MG63 (cell line): ENCODE measurements around the gene KEAP1. TPM values are rescaled to one million over a fixed set of nuclear protein-coding genes. Genes with fewer than 3 reads are reported as not detected.
"Not testable (repeated sequence)": the region's sequence is repeated elsewhere in the genome, so short reads cannot be mapped to it uniquely, and the experiment has no call there.

Experiments
- DNase-seq: peaks from one replicate; pipeline ENCODE4 v3.0.0-alpha.2; 2020
- H3K27me3 ChIP-seq: fragments of 250-450 bp; sonication (Bioruptor Pico); 2 replicates; pipeline ENCODE4 v1.5.1; 2020; ENCODE audit warnings: mild to moderate bottlenecking, moderate library complexity
- H3K36me3 ChIP-seq: fragments of 250-450 bp; sonication (Bioruptor Pico); 2 replicates; pipeline ENCODE4 v1.5.1; 2020; ENCODE audit warnings: mild to moderate bottlenecking, moderate library complexity
- H3K4me3 ChIP-seq: fragments of 250-450 bp; sonication (Bioruptor Pico); 2 replicates; pipeline ENCODE4 v1.5.1; 2020; ENCODE audit warnings: mild to moderate bottlenecking, moderate library complexity
- H3K9me3 ChIP-seq: fragments of 250-450 bp; sonication (Bioruptor Pico); 2 replicates; pipeline ENCODE4 v1.5.1; 2020; ENCODE audit warnings: mild to moderate bottlenecking, moderate library complexity
- total RNA-seq: library from RNA; depleted of rRNA; stranded (reverse); fragments of >200 nt; shearing (Covaris generic); gene quantifications from 2 replicates; pipeline ENCODE4 v1.2.3, GENCODE V29; 2014; ENCODE audit warnings: low replicate concordance

The KEAP1 gene
- total RNA-seq, 1 experiment from 2014 or later, result 247 TPM

DNA sequence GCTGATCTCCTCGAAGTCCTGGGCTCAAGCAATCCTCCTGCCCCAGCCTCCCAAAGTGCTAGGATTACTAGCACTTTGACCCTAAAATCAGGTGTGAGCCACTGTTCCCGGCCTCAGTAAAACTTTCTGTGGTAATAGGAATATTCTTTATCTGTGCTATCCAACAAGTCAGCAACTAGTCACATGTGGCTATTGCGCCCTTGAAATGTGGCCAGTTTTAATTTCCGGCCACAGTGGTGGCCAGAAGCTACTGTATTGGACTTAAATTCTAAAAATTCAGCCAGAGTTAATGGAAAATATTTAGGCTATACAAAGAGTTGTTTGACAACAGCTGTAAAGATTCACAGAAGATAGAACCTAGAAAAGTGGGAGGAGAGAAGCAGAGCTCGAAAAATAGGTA lies 30.0 kb downstream of the KEAP1 start:
- Histone ChIP-seq H3K36me3 (peaks cover 4% of the 10 kb centered on the region; the same call in 1 of the 2 replicates), H3K27me3 (no peaks in the 10 kb centered on the region), H3K9me3 (no peaks in the 10 kb centered on the region), H3K4me3 (no peak overlapping the region)
- no peak for DNase-seq

DNA sequence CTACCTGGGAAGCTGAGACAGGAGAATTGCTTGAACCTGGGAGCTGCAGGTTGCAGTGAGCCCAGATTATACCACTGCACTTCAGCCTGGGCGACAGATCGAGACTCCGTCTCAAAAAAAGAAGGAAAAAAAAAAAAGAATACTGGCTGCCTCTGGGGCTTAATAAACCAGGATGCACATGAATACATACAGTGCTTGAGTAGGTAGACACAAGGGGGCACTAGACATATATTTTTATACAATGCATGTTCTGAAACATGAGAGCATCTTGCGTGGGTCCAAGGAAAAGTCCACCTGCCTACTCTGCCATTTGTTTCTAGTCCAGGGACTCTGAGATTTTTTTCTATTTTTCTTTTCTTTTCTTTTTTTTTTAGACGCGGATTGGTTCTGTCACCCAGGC lies 31.2 kb downstream of the KEAP1 start:
- DNase-seq, result no peak
- Histone ChIP-seq H3K27me3 (no peaks in the 10 kb centered on the region), H3K9me3 (no peaks in the 10 kb centered on the region), H3K36me3 (peaks cover 12% of the 10 kb centered on the region), H3K4me3 (no peak overlapping the region)

DNA sequence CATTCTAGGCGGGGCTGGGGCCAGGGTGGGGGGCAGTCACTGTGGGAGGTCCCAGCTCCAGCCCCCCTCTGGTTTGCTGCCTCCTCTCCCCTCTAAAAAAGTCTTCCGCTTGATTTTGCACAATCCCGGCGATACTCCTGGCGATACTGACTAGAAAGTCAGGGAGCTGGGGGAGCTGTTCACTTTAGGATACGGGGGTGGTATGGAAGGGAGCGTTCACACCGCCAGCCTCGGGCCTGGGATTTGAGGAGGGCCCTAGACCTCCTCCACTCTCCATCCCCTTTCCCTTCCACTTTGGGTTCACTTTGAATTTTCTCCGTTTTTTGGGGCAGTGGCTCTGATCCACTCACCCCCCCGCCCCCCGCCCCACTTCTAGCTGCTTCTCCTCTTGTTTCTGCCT lies 35.0 kb downstream of the KEAP1 start:
- Histone ChIP-seq H3K9me3 (no peaks in the 10 kb centered on the region), H3K36me3 (peaks cover 35% of the 10 kb centered on the region), H3K27me3 (no peaks in the 10 kb centered on the region), H3K4me3 (no peak overlapping the region)
- DNase-seq, result no peak

DNA sequence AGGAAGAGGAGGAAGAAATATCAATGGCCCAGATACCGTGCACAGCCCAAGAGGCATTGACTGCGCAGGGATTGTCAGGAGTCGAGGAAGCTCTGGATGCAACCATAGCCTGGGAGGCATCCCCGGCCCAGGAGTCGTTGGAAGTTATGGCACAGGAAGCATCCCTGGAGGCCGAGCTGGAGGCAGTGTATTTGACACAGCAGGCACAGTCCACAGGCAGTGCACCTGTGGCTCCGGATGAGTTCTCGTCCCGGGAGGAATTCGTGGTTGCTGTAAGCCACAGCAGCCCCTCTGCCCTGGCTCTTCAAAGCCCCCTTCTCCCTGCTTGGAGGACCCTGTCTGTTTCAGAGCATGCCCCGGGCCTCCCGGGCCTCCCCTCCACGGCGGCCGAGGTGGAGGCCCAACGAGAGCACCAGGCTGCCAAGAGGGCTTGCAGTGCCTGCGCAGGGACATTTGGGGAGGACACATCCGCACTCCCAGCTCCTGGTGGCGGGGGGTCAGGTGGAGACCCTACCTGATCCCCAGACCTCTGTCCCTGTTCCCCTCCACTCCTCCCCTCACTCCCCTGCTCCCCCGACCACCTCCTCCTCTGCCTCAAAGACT lies 36.0 kb downstream of the KEAP1 start:
- no peaks in the 10 kb centered on the region for H3K27me3 ChIP-seq
- peaks cover 40% of the 10 kb centered on the region for H3K36me3 ChIP-seq
- H3K4me3 ChIP-seq, result no peak overlapping the region
- no peak for DNase-seq
- no peaks in the 10 kb centered on the region for H3K9me3 ChIP-seq

DNA sequence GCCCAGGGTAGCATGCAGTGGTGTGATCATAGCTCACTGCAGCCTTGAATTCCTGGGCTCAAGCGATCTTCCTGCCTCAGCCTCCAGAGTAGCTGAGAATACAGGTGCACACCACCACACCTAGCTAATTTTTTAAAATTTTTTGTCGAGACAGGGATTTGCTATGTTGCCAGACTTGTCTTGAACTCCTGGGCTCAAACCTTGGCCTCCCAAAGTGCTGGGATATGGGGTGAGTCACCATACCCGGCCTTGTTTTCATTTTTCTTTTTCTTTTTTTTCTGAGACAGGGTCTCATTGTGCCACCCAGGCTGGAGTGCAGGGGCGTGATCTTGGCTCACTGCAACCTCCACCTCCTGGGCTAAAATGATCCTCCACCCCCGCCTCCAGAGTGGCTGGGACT lies 38.7 kb downstream of the KEAP1 start:
- Histone ChIP-seq H3K36me3 (peaks cover 45% of the 10 kb centered on the region), H3K27me3 (no peaks in the 10 kb centered on the region), H3K9me3 (no peaks in the 10 kb centered on the region), H3K4me3 (no peak overlapping the region)
- DNase-seq, result no peak

DNA sequence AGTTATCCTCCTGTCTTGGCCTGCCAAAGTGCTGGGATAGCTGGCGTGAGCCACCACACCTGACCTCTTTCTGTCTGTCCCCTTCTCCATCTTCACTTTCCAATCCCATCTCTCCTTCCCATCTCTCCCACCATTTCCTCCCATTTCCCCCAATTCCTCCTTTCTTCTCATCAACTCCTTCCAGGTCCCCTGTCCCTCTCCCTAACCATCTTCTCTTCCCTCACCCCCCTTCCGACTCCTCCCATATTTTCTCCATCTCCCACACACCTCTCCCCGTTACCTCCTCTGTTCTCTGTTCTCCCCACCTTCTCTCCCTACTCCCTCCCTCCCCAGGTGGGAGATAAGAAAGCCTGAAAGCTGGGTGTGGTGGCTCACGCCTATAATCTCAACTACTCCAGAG lies 40.6 kb downstream of the KEAP1 start:
- DNase-seq, result no peak
- Histone ChIP-seq H3K27me3 (no peaks in the 10 kb centered on the region), H3K4me3 (no peak overlapping the region), H3K9me3 (no peaks in the 10 kb centered on the region), H3K36me3 (peaks cover 48% of the 10 kb centered on the region)

DNA sequence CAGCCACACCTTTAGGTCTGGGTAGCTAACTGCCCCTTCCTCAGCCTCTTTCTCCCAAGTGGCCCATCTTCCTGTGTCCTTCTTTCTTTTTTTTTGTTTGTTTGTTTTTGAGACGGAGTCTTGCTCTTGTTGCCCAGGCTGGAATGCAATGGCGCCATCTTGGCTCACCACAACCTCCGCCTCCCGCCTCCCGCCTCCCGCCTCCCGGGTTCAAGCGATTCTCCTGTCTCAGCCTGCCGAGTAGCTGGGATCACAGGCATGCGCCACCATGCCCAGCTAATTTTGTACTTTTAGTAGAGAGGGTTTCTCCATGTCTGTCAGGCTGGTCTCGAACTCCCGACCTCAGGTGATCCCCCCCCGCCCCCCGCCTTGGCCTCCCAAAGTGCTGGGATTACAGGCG lies 41.1 kb downstream of the KEAP1 start:
- not testable (repeated sequence) for H3K9me3 ChIP-seq, H3K4me3 ChIP-seq, DNase-seq, H3K27me3 ChIP-seq
- H3K36me3 ChIP-seq, result peaks cover 44% of the 10 kb centered on the region

DNA sequence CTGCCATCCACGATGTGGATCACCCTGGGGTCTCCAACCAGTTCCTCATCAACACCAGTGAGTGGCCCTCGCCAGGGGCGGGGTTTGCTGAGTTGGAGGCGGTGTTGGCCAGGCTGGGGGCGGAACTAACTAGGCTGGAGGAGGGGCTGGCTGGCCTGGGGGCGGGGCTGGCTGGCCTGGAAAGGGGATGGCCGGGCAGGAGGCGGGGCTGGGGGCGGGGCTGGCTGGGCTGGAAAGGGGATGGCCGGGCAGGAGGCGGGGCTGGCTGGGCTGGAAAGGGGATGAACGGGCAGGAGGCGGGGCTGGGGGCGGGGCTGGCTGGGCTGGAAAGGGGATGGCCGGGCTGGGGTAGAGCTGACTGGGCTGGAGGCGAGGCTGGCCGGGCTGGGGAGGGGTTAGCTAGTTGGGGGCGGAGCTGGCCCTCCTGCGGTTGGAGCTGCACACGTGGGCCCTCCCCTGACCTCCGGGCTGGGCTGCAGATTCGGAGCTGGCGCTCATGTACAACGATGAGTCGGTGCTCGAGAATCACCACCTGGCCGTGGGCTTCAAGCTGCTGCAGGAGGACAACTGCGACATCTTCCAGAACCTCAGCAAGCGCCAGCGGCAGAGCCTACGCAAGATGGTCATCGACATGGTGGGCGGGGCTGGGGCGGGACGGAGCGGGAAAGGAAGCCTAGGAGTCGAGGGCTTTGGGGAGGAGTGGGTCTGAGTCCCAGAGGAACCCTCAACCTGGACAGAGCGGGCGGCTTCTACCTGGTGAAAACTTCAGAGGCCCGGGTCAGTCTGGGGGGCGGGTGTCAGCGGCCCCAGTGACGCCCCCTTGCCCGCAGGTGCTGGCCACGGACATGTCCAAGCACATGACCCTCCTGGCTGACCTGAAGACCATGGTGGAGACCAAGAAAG lies 41.9 kb downstream of the KEAP1 start:
- Histone ChIP-seq H3K4me3 (no peak overlapping the region), H3K27me3 (no peaks in the 10 kb centered on the region), H3K36me3 (peaks cover 42% of the 10 kb centered on the region), H3K9me3 (no peaks in the 10 kb centered on the region)
- DNase-seq, result peak; percentile 91

DNA sequence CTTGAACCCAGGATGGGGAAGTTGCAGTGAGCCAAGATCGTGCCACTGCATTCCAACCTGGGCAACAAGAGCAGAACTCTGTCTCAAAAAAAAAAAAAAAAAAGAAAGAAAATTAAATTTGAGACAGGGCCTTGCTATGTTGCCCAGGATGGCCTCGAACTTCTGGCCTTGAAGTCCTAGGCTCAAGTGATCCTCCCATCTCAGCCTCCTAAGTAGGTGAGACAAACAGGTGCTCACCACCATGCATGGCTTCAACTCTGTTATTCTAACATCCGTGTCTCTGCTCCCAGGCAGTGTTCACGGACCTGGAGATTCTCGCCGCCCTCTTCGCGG lies 42.5 kb downstream of the KEAP1 start:
- no peak overlapping the region for H3K4me3 ChIP-seq
- H3K27me3 ChIP-seq, result no peaks in the 10 kb centered on the region
- DNase-seq, result no peak
- H3K36me3 ChIP-seq, result peaks cover 42% of the 10 kb centered on the region
- H3K9me3 ChIP-seq, result no peaks in the 10 kb centered on the region

DNA sequence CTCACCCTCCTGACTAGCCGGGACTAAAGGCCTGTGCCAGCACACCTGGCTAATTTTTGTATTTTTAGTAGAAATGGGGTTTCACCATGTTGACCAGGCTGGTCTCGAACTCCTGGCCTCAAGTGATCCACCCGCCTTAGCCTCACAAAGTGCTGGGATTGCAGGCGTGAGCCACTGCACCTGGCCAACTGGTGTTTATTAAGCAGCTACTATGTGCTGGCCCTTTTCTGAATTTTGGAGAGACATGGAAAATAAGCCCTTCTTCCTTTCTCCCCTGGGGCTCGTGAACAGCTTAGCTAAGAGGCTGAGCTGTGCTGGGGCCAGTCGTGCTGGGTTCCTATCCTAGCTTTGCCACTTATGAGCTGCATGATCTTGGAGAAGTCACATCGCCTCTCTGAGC lies 44.4 kb downstream of the KEAP1 start:
- not testable (repeated sequence) for H3K27me3 ChIP-seq, H3K9me3 ChIP-seq, DNase-seq, H3K4me3 ChIP-seq
- peaks cover 32% of the 10 kb centered on the region for H3K36me3 ChIP-seq

DNA sequence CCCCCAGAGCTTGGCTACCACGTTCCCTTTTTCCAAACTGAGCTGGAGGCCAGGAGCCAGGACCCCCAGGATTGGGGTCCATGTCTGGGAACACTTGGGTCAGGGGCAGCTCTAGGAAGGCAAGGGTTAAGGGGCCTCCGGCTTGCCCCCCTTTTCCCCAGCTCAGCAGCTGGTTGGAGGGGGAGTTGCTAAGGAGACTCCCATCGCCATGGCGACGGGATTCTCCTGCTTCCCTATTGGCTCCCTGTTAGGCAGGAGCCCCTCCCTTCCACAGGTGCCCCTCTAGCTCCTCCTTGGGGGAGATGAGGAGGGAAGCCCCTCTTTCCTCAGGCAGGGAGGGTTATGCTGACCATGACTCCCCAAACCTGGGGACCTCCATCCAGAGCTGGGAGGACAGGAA lies 48.9 kb downstream of the KEAP1 start:
- DNase-seq, result peak; percentile 44
- Histone ChIP-seq H3K9me3 (no peaks in the 10 kb centered on the region), H3K4me3 (no peak overlapping the region), H3K36me3 (peaks cover 16% of the 10 kb centered on the region), H3K27me3 (no peaks in the 10 kb centered on the region)

DNA sequence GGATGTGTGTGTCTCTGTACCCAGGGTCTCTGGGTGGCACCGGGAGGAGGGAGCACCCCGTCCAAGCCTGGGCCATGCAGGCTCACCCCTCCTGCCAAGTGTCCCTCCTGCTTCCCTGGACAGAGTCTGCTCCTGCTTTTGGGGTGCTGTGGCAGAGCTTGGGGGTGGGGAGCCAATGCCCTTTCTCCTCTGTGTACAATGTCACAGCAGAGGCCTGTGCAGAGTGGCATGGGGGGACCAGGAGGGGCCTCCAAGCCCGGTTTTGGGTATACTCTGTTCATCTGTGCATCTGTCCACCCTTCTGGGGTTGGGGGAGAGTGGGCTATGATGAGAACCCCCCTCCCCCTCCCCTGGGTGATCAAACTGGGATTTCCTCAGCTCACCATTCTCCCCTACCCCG lies 49.3 kb downstream of the KEAP1 start:
- no peaks in the 10 kb centered on the region for H3K9me3 ChIP-seq
- DNase-seq, result no peak
- H3K36me3 ChIP-seq, result peaks cover 12% of the 10 kb centered on the region
- no peaks in the 10 kb centered on the region for H3K27me3 ChIP-seq
- no peak overlapping the region for H3K4me3 ChIP-seq

DNA sequence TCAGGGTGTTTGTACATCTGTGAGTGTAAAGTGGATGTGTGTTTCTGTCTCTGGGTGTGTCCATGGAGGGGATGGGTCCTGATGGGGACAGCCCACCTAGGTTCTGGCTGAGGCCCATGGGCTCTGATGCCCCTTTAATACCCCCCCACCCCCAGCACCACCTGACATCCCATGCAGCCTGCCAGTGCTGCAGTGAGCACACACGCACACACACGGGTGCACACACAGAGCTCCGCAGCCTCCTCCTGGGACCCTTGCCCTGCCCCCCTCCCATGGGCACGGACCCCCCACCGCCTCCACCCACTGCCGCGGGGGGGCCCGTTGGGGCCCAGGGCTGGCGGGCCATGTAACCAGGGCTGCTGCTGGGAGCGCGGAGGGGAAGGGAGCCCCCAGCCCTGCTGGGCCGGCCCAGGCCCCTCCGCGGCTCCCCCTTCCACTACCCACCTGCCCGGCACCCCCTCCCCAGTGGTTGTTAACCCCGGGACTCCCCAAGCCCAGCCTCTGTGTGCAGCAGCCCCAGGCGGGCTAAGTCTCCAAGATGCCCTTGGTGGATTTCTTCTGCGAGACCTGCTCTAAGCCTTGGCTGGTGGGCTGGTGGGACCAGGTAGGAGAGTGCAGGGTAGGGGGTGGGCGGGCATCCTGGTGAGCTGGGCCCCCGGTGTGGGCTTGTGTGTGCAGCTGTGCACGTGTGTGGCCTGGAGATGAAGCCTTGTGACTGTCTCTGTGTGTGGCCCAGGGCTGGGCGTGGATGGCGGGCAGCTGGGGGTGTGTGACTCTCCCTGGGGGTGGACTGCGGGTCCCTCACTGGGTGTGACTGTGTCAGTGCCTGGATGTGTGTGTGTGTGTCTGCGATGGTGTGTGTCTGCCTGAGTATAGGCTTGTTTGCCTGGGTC lies 50.2 kb downstream of the KEAP1 start:
- no peak for DNase-seq

DNA sequence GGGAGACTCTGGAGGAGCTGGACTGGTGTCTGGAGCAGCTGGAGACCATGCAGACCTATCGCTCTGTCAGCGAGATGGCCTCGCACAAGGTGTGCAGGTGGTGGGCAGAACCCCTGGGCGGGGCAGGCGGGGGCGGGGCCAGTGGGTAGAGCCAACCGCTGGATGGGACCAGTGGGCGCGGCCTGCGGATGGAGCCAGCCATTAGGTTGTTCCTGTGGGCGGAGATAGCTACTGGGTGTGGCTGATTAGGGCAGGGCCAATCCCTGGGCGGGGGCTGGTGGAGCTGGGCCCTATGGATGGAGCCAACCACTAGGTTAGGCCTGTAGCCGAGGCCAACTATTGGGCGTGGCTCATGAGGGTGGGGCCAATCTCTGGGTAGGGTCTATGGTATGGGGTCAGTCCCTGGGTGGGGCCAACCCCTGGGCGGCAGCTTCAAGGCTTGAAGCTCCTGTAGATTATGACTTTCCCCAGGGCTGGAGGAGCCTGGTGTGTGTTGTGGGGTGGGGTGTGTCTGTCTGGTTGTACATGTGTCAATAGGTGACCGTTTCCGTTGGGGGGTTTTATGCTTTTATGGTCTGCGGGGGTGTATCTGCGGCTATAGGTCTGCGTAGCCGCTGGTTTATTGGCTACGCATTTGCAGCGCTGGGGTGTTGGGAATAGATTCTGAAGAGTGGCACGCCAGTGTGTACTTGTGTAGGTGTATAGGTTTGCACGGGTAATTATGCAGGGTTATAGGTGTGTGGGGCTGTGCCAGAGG lies 52.1 kb downstream of the KEAP1 start:
- no peaks in the 10 kb centered on the region for H3K9me3 ChIP-seq
- H3K27me3 ChIP-seq, result no peaks in the 10 kb centered on the region
- H3K4me3 ChIP-seq, result no peak overlapping the region
- DNase-seq, result peak; percentile 71
- H3K36me3 ChIP-seq, result peaks cover 5% of the 10 kb centered on the region; the same call in 1 of the 2 replicates

More for the DNA sequence above, 50.2 kb downstream of the KEAP1 start:
- Histone ChIP-seq H3K9me3 (no peaks in the 10 kb centered on the region), H3K4me3 (no peak overlapping the region), H3K36me3 (peaks cover 9% of the 10 kb centered on the region; the same call in 1 of the 2 replicates), H3K27me3 (no peaks in the 10 kb centered on the region)

DNA sequence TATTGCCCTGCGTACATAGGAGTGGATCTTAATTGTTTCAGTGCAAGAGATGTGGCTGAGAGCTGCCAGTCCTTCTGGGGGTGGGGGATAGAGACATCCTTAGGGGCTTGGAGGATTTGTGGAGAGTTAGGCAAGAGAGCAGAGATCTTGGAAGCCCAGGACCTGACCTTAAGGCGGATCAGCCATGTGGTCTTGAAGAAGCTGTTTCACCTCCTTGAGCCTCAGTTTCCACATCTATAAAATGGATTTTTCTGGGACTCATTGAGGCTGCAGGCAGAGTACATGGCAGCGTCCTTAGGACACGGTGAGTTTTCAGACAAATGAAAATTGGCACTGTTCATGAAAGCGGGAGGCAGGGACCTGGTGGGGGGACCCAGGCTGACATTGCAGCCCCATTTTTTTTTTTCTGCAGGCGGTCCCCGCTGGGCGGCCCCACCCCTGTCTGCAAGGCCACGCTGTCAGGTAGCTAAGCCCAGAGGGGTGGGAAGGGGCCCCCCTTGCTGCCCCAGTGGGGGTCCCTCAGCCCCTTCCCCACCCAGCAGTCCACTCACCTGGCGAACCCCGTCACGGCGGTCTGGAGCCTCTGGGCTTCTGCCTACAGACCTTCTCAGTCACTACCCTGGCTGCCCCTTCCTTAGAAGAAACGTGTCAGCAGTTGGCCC lies 52.8 kb downstream of the KEAP1 start:
- Histone ChIP-seq H3K36me3 (peaks cover 5% of the 10 kb centered on the region; the same call in 1 of the 2 replicates), H3K9me3 (no peaks in the 10 kb centered on the region), H3K4me3 (no peak overlapping the region), H3K27me3 (no peaks in the 10 kb centered on the region)
- DNase-seq, result no peak

DNA sequence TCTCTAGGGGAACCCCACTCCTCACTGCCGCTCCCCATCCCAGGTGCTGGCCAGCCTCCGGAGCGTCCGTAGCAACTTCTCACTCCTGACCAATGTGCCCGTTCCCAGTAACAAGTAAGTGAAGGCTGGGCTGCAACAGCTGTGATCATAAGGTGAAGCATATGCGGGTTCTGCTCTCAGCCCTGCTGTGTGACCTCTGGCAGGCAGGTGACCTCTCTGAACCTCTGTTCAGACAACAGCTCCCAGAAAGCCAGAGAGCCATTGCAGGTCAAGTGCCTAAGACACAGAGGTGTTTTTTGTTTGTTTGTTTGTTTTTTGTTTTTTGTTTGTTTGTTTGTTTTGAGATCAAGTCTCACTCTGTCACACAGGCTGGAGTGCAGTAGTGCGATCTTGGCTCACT lies 54.1 kb downstream of the KEAP1 start:
- Histone ChIP-seq H3K9me3 (no peaks in the 10 kb centered on the region), H3K36me3 (no peaks in the 10 kb centered on the region; the same call in 1 of the 2 replicates), H3K27me3 (no peaks in the 10 kb centered on the region), H3K4me3 (no peak overlapping the region)
- no peak for DNase-seq
